ENCODE measurements around the gene PCDHGB7.

DNA sequence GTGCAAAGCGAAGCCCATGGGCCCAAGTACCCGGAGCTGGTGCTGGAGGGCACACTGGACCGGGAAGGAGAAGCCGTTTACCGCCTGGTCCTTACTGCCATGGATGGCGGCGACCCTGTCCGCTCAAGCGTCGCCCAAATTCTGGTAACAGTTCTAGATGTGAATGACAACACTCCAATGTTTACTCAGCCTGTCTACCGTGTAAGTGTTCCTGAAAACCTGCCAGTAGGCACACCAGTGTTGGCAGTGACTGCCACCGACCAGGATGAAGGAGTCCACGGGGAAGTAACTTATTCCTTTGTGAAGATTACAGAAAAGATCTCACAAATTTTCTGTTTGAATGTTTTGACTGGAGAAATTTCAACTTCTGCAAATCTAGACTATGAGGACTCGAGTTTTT, 42.9 kb upstream of the PCDHGB7 start:
- TF ChIP-seq, protein P1, sequence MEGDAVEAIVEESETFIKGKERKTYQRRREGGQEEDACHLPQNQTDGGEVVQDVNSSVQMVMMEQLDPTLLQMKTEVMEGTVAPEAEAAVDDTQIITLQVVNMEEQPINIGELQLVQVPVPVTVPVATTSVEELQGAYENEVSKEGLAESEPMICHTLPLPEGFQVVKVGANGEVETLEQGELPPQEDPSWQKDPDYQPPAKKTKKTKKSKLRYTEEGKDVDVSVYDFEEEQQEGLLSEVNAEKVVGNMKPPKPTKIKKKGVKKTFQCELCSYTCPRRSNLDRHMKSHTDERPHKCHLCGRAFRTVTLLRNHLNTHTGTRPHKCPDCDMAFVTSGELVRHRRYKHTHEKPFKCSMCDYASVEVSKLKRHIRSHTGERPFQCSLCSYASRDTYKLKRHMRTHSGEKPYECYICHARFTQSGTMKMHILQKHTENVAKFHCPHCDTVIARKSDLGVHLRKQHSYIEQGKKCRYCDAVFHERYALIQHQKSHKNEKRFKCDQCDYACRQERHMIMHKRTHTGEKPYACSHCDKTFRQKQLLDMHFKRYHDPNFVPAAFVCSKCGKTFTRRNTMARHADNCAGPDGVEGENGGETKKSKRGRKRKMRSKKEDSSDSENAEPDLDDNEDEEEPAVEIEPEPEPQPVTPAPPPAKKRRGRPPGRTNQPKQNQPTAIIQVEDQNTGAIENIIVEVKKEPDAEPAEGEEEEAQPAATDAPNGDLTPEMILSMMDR (IDR thresholded peaks at IDR 0.05), result no peak
- TF ChIP-seq POLR2A (IDR thresholded peaks at IDR 0.05), result no peak
- no peak for TF ChIP-seq POLR2AphosphoS5 (IDR thresholded peaks at IDR 0.05)
- TF ChIP-seq EP300 (IDR thresholded peaks at IDR 0.05), result no peak

Measured in sigmoid colon (tissue), 4 donors.